ENCODE measurements around the gene NTN1. TPM values are rescaled to one million over a fixed set of nuclear protein-coding genes. Genes with fewer than 3 reads are reported as not detected.

The NTN1 gene
- total and polyA plus RNA-seq, 2 of the 13 experiments (the other 11 are each of a cell fraction or from before 2014, with no cell fraction given), result 0.04 to 0.05 TPM

DNA sequence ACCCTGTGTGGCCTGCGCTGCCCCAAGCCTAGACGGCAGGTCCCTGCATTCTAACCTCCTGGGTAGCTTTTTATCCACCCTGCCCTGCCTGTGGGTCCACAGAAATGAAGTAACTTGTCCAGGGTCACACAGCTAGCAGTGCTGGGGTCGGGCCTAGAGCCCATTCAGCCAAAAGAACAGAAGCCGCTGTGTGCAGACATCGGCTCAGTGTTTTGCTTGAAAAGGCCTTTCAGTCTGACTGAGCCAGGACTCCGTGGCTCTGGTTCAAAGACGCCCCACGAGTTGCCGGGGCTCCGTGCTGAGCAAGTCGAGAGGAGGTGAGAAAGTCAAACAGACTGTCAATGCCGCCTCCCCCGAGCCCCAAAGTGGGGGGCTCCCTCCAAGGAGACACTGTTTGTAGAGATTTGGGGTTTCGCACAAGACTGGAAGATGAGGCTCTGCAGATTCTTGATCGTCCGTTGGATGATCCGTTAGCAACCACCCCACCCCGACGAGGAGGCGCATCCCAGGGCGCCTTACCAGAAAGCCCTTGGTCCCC, 226.2 kb downstream of the NTN1 start:
- 95% methylated on average over 18 of the region's 21 CpGs for WGBS (ENCODE audit: low lambda C conversion rate)
- no peak for FAIRE-seq

More for the DNA sequence above, 226.2 kb downstream of the NTN1 start:
- in situ Hi-C loops (cut with HindIII; ENCODE audit: extremely low pct_ligation_motif_present, low pct_unique_long_range_greater_than_20kb), result no loop called here
- no peak overlapping the region for H3K4me3 ChIP-seq (replicated peaks in 1 of 3; ENCODE audit: insufficient read depth in 1 of 3, low read depth in 2 of 3, low read length in 3 of 3)
- no peak overlapping the region for H2AFZ ChIP-seq (ENCODE audit: low read length)
- no peak for DNase-seq (ENCODE audit: low spot score)
- ChIA-PET POLR2A (no interaction called here), CTCF (ENCODE audit: low intra/inter-chr PET ratio, low total read pairs) (no interaction called here)
- H4K20me1 ChIP-seq (ENCODE audit: insufficient read depth, low read length), result no peaks in the 10 kb centered on the region
- no peak overlapping the region for H3K9ac ChIP-seq (ENCODE audit: insufficient read depth, low read depth, low read length)
- no peaks in the 10 kb centered on the region for H3K79me2 ChIP-seq (ENCODE audit: insufficient read depth, low read length)
- ATAC-seq, result no peak
- no TSS peak for BruUV-seq (replicated peaks)
- intact Hi-C loops (cut with micrococcal nuclease; ENCODE audit: unreplicated experiment), result no loop called here
- H3K27ac ChIP-seq (ENCODE audit: extremely low read length, insufficient read depth, low read length), result no peak overlapping the region
- no peaks in the 10 kb centered on the region for H3K9me3 ChIP-seq (ENCODE audit: low read length)
- H3K36me3 ChIP-seq (replicated peaks in 1 of 2; ENCODE audit: control insufficient read depth in 1 of 2, insufficient read depth in 2 of 2, low read length in 2 of 2), result no peaks in the 10 kb centered on the region
- H3K27me3 ChIP-seq (ENCODE audit: control insufficient read depth in 1 of 2, insufficient read depth in 2 of 2, low read length in 2 of 2), result no peaks in the 10 kb centered on the region
- H3K4me2 ChIP-seq (ENCODE audit: low read depth, low read length), result no peak overlapping the region
- no peaks in the 10 kb centered on the region for H3K4me1 ChIP-seq (ENCODE audit: insufficient read depth, low read length)
- TF ChIP-seq, protein P1, sequence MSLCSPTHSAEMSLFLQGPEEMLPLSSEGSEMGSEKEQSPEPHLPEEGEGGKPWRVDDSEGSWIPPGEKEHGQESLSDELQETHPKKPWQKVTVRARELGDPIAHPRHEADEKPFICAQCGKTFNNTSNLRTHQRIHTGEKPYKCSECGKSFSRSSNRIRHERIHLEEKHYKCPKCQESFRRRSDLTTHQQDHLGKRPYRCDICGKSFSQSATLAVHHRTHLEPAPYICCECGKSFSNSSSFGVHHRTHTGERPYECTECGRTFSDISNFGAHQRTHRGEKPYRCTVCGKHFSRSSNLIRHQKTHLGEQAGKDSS (CRISPR knock-in tag; IDR thresholded peaks at IDR 0.05; ENCODE audit: borderline replicate concordance, low read depth), result no peak
- TF ChIP-seq ZNF564 (CRISPR knock-in tag; IDR thresholded peaks at IDR 0.05), result no peak
- TF ChIP-seq ZNF720 (CRISPR knock-in tag; IDR thresholded peaks at IDR 0.05), result no peak
- TF ChIP-seq ZNF605 (CRISPR knock-in tag; IDR thresholded peaks at IDR 0.05), result no peak
- no peak for TF ChIP-seq SRF (IDR thresholded peaks at IDR 0.05; ENCODE audit: low read depth, low read length)
- TF ChIP-seq SMARCC2 (IDR thresholded peaks at IDR 0.05), result no peak
- no peak for TF ChIP-seq FIP1L1 (IDR thresholded peaks at IDR 0.05; ENCODE audit: borderline replicate concordance, insufficient read depth, low read depth, low read length)
- TF ChIP-seq ZNF703 (CRISPR knock-in tag; IDR thresholded peaks at IDR 0.05; ENCODE audit: borderline replicate concordance), result no peak
- TF ChIP-seq ZNF44 (CRISPR knock-in tag; IDR thresholded peaks at IDR 0.05), result no peak
- TF ChIP-seq CHCHD3 (CRISPR knock-in tag; IDR thresholded peaks at IDR 0.05), result no peak
- TF ChIP-seq, protein P2, sequence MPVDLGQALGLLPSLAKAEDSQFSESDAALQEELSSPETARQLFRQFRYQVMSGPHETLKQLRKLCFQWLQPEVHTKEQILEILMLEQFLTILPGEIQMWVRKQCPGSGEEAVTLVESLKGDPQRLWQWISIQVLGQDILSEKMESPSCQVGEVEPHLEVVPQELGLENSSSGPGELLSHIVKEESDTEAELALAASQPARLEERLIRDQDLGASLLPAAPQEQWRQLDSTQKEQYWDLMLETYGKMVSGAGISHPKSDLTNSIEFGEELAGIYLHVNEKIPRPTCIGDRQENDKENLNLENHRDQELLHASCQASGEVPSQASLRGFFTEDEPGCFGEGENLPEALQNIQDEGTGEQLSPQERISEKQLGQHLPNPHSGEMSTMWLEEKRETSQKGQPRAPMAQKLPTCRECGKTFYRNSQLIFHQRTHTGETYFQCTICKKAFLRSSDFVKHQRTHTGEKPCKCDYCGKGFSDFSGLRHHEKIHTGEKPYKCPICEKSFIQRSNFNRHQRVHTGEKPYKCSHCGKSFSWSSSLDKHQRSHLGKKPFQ (CRISPR knock-in tag; IDR thresholded peaks at IDR 0.05; ENCODE audit: insufficient replicate concordance), result no peak
- no peak for TF ChIP-seq DMAP1 (CRISPR knock-in tag; IDR thresholded peaks at IDR 0.05)
- TF ChIP-seq ZNF7 (CRISPR knock-in tag; IDR thresholded peaks at IDR 0.05), result no peak
- TF ChIP-seq SKI (IDR thresholded peaks at IDR 0.05; ENCODE audit: partially characterized antibody), result no peak
- no peak for TF ChIP-seq SAP130 (CRISPR knock-in tag; IDR thresholded peaks at IDR 0.05; ENCODE audit: low read depth)
- no peak for TF ChIP-seq FOXM1 (CRISPR knock-in tag; IDR thresholded peaks at IDR 0.05)
- TF ChIP-seq ZNF788 (CRISPR knock-in tag; IDR thresholded peaks at IDR 0.05; ENCODE audit: borderline replicate concordance), result no peak
- no peak for TF ChIP-seq EZH2 (conservative IDR thresholded peaks at IDR 0.05; ENCODE audit: low read depth, low read length)

Measured in HepG2 (cell line).